Body of pancreas (tissue), 4 donors: Measurements from ENCODE around the gene ATP1B2. TPM values are rescaled to one million over a fixed set of nuclear protein-coding genes. Genes with fewer than 3 reads are reported as not detected.

Experiments
- ATAC-seq: fragments of 150-250 bp; one replicate; pipeline ENCODE4 v1.9.1; 2016
- DNase-seq, 4 donors: peaks; one replicate each; pipeline ENCODE4 v3.0.0-alpha.2; 2019
- H3K27ac ChIP-seq, 4 donors: fragments of 200-600 bp; sonication (generic); 1 replicate in 3 of 4; 2 replicates in 1 of 4; pipeline versions ENCODE4 v1.5.1 to v1.6.1; 2016 to 2019; ENCODE audit warnings: mild to moderate bottlenecking in 1 of 4, mixed read lengths in 1 of 4, moderate library complexity in 1 of 4
- H3K27me3 ChIP-seq, 2 donors: fragments of 200-600 bp; sonication (generic); one replicate each; pipeline ENCODE4 v1.6.0; 2016; ENCODE audit warnings: mild to moderate bottlenecking in 1 of 2
- H3K36me3 ChIP-seq, 2 donors: fragments of 200-600 bp; sonication (generic); replicated peaks in 1 of 2; 2 replicates each; pipeline ENCODE4 v1.5.1; 2016; ENCODE audit warnings: low read depth in 2 of 2; ENCODE audit not compliant: insufficient read depth in 1 of 2
- H3K4me1 ChIP-seq: fragments of 200-600 bp; sonication (generic); one replicate; pipeline ENCODE4 v1.6.0; 2016
- H3K4me3 ChIP-seq, 2 donors: fragments of 200-600 bp; sonication (generic); 1 replicate in 1 of 2; 2 replicates in 1 of 2; pipeline ENCODE4 v1.5.1; 2016 to 2019
- H3K9me3 ChIP-seq, 3 donors: fragments of 200-600 bp; sonication (generic); 1 replicate in 2 of 3; 2 replicates in 1 of 3; pipeline ENCODE4 v1.5.1; 2016
- POLR2A ChIP-seq, 3 donors: fragments of 450-650 bp; IDR thresholded peaks; one replicate each; pipeline ENCODE4 v1.6.1; 2016; ENCODE audit warnings: antibody characterized with exemption in 3 of 3, mild to moderate bottlenecking in 2 of 3
- WGBS, 2 donors: methylation state at CpG; one replicate each; pipeline ENCODE4 v1.1.5; 2017; 5-methylcytosine and 5-hydroxymethylcytosine counted together
- intact Hi-C: fragments of 100-400 bp; cut with DNase I; formaldehyde crosslinking; loops from one replicate; pipeline ENCODE4 v1.15.1; 2023
- total RNA-seq, 2 donors: library from RNA; depleted of rRNA; stranded (reverse); fragments of >200 nt; gene quantifications; one replicate each; pipeline ENCODE4 v1.1.0, GENCODE V29; 2016
- TF ChIP-seq, protein P1 (sequence below), 7 experiments: fragments of 450-650 bp in 4 of 7; fragments of 200-600 bp in 3 of 7; sonication (generic) in 3 of 7; IDR thresholded peaks; one replicate each; pipeline ENCODE4 v1.5.1; 2016 to 2019; ENCODE audit warnings: antibody characterized with exemption in 7 of 7

Gene ATP1B2
- total RNA-seq, 2 donors from 2014 or later, result 0.78 to 1.3 TPM

DNA sequence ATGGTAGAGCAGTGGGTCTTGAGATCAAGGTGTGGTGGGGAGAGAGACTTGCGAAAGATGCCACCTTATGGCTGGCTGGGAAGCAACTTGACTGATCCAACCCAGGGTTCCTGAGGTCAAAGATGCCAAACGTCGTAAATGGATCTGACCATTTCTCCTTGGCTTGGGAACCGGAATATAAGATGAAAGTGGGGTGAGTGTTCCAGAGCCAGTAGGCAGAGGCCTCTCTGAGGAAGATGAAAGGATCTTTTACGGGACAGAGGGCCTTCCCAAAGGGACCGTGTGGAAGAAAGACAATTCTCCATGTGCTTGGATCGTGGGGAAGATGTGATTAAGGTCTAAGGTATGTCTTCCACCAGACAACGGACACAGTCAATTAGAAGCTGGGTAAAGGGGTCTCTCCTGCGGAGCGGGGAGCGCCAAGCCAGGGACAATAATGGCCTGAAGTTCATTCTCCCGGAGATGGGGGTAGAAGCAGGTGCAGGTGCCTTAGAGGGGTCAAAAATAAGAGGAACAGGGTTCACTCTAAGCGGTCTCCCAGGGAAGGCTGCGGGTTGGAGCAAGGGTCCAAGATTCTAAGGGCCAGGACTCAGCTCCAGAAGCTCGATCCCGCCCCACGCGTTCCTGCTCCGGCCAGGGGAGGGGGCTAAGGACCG is 36.8 kb upstream of the ATP1B2 start:
- ATAC-seq (no peak), DNase-seq (no peak)
- Histone ChIP-seq H3K36me3 (no peaks in the 10 kb centered on the region), H3K27ac (peak overlapping the region; percentile 79 to 95 (median 90)), H3K9me3 (no peaks in the 10 kb centered on the region), H3K4me1 (peaks cover 34% of the 10 kb centered on the region), H3K27me3 (no peaks in the 10 kb centered on the region), H3K4me3 (peak overlapping the region; percentile 13 to 33)
- 4 to 10% methylated on average over 12 to 20 of the region's 20 CpGs for WGBS, 2 donors
- TF ChIP-seq, protein P1, sequence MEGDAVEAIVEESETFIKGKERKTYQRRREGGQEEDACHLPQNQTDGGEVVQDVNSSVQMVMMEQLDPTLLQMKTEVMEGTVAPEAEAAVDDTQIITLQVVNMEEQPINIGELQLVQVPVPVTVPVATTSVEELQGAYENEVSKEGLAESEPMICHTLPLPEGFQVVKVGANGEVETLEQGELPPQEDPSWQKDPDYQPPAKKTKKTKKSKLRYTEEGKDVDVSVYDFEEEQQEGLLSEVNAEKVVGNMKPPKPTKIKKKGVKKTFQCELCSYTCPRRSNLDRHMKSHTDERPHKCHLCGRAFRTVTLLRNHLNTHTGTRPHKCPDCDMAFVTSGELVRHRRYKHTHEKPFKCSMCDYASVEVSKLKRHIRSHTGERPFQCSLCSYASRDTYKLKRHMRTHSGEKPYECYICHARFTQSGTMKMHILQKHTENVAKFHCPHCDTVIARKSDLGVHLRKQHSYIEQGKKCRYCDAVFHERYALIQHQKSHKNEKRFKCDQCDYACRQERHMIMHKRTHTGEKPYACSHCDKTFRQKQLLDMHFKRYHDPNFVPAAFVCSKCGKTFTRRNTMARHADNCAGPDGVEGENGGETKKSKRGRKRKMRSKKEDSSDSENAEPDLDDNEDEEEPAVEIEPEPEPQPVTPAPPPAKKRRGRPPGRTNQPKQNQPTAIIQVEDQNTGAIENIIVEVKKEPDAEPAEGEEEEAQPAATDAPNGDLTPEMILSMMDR (IDR thresholded peaks at IDR 0.05), result peak in 1 of 7 experiments; percentile 14
- no peak for TF ChIP-seq POLR2A (IDR thresholded peaks at IDR 0.05)
- intact Hi-C loops, result no loop called here

DNA sequence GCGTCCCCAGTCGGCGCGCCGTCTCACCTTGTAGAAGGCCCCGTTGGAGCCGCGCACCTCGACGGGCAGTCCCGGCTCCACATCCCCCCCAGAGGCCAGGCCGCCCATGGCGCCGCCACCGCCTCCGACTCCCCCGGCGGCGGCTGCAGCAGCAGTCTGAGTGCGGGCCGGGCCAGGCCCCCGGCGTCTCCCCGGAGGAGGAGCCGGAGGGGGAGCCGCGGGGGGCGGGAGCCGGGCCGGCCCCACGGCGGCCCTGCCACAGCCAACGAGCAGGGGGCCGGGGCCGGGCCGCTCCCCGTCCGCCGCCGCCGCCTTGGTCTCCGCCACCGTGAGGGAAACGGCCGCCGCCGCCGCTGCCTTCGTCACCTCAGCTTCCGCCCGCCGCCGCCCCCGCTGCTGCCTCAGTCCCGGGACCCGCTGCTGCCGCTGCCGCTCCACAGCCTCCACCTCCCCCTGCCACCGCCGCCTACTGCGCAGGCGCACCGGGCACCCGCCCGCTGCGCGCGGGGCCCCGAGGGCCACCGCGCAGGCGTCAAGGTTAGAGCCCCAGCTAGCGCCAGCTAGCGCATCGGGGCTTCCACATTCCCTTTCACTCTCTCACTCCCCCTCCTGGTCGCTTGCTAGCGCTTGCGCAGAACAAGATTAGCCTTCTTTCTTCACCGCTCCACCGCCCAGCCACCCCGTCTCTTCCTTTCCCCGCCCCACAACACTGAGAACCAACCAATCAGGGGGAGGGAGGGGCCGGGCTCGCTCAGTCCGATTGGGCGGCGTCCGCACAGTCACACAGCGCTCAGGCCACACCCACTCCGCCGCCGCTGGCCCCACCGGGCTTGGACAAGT is 36.1 kb upstream of the ATP1B2 start, which contains the start of gene FXR2:
FXR2 (minus strand) TSS at position 473 of the 840 bp plus-strand sequence; CDS start at position 108, 365 bp downstream.
- Histone ChIP-seq H3K27me3 (no peaks in the 10 kb centered on the region), H3K9me3 (no peaks in the 10 kb centered on the region), H3K4me3 (peak within 1 kb of the TSS; percentile 13 to 33), H3K36me3 (no peaks in the 10 kb centered on the region), H3K27ac (peak within 1 kb of the TSS; percentile 87 to 95 (median 92)), H3K4me1 (peaks cover 34% of the 10 kb centered on the region)
- peak; percentile 94 for ATAC-seq
- 0% methylated on average over 18 to 79 of the region's 93 CpGs for WGBS, 2 donors
- intact Hi-C loops, result no loop called here
- TF ChIP-seq, protein P1 (IDR thresholded peaks at IDR 0.05), result peak; percentile 41 to 95 (median 86)
- TF ChIP-seq POLR2A (IDR thresholded peaks at IDR 0.05), result peak; percentile 46 to 73 (median 69)
- DNase-seq, result peak; percentile 100

DNA sequence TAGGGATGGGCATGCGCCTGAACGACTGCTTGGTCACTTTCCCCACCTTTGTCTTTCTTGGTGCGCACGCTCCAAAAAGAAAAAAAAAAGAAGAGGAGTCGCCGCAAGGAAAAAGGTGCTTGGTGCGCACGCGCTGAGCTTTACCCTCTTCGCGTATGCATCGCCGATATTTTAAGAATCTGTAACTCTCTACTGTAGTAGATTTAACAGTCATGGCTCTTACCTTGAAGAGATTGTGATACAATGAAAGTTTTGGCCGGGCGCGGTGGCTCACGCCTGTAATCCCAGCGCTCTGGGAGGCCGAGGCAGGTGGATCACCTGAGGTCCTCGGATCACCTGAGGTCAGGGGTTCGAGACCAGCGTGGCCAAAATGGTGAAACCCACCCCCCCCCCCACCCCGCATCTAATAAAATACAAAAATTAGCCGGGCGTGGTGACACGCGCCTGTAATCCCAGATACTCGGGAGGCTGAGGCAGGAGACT is 35.4 kb upstream of the ATP1B2 start:
- DNase-seq (no peak), ATAC-seq (no peak)
- 4 to 5% methylated on average over 27 of the region's 28 CpGs for WGBS, 2 donors
- Histone ChIP-seq H3K36me3 (no peaks in the 10 kb centered on the region), H3K4me1 (peaks cover 34% of the 10 kb centered on the region), H3K9me3 (no peaks in the 10 kb centered on the region), H3K27ac (peak overlapping the region; percentile 87 to 95 (median 92)), H3K4me3 (peak overlapping the region in 1 of 2 donors; percentile 14), H3K27me3 (no peaks in the 10 kb centered on the region)
- TF ChIP-seq, protein P1 (IDR thresholded peaks at IDR 0.05), result no peak
- peak in 1 of 3 donors; percentile 28 for TF ChIP-seq POLR2A (IDR thresholded peaks at IDR 0.05)
- intact Hi-C loops, result no loop called here

DNA sequence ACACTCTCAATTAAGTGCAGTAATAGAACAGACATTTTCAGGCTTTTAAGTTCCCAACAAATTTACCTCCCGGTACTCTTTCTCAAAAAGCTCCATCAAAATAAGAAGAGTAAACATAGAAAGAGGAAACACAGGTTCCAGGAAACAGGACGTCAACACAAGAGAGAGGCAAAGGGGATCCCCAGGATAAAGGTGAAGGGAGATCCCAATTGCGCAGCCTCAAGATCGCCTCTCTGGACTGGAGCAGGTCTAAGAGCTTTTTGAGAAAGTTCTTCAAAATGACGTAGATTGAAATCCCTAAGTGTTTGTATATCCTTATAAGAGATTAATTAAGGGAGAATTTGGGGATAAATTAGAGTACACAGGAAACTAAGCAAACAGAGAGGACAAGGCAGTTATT is 32.1 kb upstream of the ATP1B2 start:
- no peak for TF ChIP-seq POLR2A (IDR thresholded peaks at IDR 0.05)
- TF ChIP-seq, protein P1 (IDR thresholded peaks at IDR 0.05), result no peak
- WGBS, 2 donors, result 70 to 72% methylated on average over 5 of the region's 5 CpGs
- no peaks in the 10 kb centered on the region for H3K9me3 ChIP-seq
- H3K27me3 ChIP-seq, result no peaks in the 10 kb centered on the region
- ATAC-seq, result no peak
- DNase-seq, result no peak
- intact Hi-C loops, result no loop called here
- H3K4me1 ChIP-seq, result peaks cover 4% of the 10 kb centered on the region
- H3K4me3 ChIP-seq, result no peak overlapping the region
- H3K27ac ChIP-seq, result no peak overlapping the region
- no peaks in the 10 kb centered on the region for H3K36me3 ChIP-seq
